HG02840 (cell line): ENCODE results near the gene C1orf167.

Experiments used
- ATAC-seq: cut with Tn5 transposase; IDR thresholded peaks from one replicate; pipeline ENCODE4 v1.9.1; 2021; ENCODE audit warnings: mild to moderate bottlenecking, moderate library complexity, moderate number of reproducible peaks; ENCODE audit not compliant: unreplicated experiment, low FRiP score

The C1orf167 gene

DNA sequence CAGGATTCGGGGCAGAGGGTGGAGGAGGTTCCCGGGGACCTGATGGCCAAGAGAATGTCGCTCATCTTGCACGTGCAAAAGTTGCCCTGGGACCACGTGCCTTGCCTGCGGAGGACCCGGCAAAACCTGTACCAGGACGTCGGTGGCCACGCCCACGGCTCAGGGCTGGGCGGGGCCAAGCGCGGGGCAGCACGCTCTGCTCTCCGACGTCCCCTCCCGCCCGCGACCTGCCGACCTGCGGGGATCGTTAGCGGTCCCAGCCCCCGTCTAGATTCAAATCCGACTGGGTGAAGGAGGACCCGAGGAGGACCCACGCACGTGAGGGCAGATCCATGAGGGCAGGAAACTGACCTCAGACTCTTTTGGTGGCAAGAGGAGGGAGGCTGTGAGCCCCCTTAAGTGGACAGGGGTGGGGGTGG is at the start of gene C1orf167:
Gene C1orf167, plus strand, starts transcription at position 206 of the 419 bp plus-strand sequence. CDS start 2,208 bp downstream, outside the sequence.
- ATAC-seq = no peak

- no peak for ATAC-seq
Measured at GRCh38 chr1:11712285-11712684, 49.7 kb upstream of the C1orf167 start.

GRCh38 chr1:11713095-11713494 is 48.9 kb upstream of the C1orf167 start:
- ATAC-seq = no peak

DNA sequence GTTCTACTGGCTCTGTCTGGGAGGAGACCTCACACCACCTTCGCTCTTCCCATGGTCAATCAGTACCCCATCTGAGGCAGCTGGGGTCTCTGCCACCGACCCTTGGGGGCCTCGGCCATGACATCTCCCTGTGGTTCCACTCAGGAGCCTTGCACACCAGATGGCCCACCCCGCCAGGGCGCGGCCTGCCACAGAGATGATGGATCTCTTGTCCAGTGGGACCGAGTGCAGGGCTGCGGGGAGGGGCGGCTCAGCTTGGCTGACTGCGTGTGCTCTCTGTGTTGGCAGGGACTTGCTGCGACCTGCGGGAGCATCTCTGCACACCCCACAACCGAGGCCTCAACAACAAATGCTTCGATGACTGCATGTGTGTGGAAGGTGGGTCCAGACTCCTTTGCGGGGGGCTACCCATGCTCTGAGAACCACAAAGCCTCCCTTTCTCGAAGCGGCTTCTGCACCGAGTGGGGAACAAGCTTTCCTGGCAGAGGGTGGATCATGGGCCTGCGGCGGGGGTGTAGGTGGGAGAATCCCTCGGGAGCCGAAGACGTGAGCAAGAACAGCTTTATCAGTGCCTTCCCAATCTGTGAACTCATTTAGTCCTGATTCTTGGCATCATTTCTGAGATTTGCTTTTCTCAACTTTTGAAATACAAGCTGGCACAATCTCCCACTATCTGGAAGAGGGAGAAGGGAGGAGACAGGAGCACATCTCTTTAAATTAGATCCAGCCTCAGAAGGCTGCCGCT is 47.0 kb upstream of the C1orf167 start:
- no peak for ATAC-seq

GRCh38 chr1:11719313-11720032 is 42.5 kb upstream of the C1orf167 start:
- no peak for ATAC-seq

DNA sequence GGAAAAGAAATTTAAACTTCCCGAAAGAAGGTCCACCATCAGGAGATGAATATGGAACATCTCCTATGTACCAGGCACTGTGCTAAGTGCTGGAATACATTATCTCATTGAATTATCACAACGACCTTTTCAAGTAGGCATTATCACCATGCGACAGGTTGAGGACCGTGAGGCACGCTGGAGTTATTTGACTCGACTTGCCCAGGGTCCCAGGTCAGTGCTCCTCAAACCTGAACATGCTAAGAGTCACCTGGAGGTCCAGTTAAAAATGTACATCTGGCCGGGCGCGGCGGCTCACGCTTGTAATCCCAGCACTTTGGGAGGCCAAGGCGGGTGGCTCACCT is 42.0 kb upstream of the C1orf167 start:
- ATAC-seq = no peak

- no peak for ATAC-seq
Measured at GRCh38 chr1:11720525-11720924, 41.5 kb upstream of the C1orf167 start.

- ATAC-seq = no peak
Measured at GRCh38 chr1:11721311-11721710, 40.7 kb upstream of the C1orf167 start.

GRCh38 chr1:11722538-11722937 is 39.5 kb upstream of the C1orf167 start:
- no peak for ATAC-seq

DNA sequence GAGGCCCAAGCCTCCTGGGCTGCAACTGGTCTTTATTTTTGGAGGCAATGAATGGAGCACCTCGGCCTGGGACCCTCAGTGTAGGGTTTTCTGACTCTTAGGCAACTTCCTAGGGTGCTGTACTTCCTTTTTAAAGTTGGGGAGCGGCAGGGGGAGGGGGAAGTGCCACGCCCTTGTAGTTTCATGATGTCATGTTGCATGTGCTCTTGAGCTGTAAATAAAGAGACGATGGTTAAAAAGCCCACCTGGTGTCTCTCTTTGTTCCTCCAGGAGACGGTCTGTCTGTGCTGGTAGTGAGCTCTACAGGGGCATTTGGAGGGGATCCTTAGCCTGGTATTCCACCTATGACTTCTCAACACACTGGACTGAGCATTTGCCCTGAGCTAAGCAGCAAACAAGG is 36.4 kb upstream of the C1orf167 start:
- ATAC-seq = no peak

GRCh38 chr1:11727119-11727518 is 34.9 kb upstream of the C1orf167 start:
- ATAC-seq = no peak

DNA sequence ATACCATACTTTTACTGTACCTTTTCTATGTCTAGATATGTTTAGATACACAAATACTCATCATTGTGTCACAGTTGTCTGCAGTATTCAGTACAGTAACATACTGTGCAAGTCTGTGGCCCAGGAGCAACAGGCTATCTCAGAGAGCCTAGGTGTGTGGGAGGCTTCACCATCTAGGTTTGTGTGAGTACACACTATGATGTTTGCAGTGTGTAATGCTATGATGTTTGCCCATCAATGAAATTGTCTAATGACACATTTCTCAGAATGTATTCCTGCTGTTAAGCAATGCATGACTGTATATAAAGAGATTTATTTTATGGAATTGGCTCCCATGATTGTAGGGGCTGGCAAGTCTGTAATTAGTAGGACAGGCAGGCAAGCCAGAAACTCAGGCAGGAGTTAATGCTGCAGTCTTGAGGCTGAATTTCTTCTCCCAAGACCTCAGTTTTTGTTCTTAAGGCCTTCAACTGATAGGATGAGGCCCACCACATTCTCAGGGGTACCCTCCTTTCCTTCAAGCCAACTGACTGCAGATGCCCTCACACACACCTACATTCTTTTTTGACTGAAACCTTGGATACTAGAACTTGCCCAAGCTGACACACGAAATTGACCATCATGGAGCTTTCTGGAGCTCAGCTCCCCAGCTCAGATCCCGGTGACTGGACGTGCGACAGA is 33.7 kb upstream of the C1orf167 start:
- ATAC-seq = no peak

- ATAC-seq = no peak
Measured at GRCh38 chr1:11729155-11729497, 32.9 kb upstream of the C1orf167 start.

DNA sequence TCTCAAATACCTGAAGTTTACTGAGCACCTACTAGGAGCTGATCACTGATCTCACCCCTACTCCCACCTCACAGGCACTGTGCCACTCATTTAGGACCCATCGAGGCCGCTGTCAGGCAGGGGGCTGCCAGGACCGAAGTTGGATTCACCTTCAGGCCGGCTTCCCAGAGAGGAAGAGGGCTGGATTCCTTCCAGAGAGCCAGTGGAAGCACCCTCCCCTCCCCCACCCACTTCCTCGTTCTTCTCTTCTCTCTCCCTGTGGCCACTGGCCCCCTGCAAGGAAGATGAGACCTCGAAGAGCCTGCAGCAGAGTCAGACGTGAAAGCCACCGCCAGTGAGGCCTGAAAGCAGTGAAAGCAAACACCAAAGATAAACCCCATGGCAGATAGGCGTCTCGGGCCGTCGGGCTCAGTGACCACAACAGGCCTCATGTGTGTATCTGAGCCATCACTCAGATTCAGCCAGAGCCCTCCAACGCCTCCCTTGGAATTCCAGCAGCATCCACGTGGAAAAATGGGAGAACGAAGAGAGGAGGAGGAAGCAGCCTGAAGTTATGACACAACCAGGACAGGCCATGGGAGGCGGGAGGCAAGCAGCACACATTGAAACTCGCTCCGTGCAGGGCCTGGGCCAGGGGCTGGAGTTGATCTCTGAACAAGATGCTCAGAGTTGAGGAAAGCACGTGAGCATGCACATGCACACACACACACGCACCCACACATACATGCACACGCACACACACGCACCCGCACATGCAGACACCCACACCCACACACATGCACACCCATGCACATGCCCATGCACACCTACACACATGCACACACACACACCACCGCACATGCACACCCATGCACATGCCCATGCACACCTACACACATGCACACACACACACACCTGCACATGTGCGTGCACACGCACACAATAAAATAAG is 32.2 kb upstream of the C1orf167 start:
- no peak for ATAC-seq

DNA sequence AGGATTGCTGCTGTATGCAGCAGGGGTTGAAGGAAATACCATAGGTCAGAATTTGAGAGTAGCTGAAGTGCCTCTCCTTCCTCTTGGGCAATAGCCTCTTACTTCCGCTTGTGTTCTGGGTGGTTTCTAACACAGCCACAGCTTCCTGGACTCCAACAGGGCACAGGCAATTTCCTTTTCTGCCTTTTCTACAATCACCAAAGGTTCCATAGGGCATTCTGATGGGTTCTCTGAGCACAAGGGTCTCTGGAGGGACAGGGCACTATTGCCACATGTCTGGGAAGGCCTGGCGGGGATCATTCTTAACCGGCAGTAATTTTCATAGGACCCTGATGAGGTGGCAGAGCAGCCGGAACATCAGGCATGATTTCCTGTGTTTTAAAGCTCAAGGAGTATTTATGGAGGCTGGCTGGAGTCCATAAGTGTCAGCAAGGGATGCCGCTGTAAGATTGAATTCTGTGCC is 31.5 kb upstream of the C1orf167 start:
- ATAC-seq = no peak

DNA sequence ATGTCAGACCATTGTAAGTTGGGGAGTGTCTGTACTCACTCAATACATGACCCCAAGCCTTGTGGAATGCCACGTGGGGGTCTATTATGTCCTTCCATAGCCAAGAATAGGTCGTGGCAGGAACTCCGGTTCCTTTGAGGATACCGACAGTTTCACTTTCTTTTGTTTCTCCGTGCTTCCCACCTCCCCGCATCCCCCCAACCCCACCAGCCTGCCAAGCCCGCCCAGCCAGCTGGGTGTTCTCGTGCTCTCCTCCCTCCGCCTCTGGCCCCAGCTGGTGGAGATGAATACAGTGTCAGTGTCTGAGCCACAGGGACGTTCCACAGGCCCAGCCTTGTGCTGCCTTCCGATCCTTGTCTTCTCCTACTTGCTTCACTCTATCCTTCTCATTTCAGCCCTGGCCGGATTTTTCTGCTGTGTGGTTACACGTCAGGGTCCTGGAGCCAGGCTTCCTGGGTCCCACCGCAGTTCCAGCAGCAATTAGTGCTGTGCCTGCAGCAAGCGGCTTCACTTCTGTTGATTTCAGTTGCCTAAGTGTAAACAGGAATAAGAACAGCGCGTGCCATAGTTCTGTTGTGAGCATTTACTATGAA is 30.2 kb upstream of the C1orf167 start:
- no peak for ATAC-seq

DNA sequence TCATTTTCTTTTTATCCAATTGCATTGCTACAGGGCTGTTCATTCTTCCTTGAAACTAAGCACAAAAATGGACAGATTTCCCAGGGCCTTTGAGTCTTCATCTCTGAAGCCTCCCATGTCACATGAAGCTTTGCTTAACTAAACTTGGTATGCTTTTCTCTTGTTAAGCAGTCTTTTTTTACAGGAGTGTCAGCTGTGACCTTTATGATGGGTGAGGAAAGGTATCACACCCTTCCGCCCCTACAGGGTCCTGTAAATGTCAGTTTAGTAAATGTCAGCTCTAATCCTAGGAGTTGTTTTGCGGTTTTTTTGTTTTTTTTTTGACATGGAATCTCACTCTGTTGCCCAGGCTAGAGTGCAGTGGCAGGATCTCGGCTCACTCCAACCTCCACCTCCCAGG is 28.7 kb upstream of the C1orf167 start:
- ATAC-seq = no peak

- peak; percentile 28 for ATAC-seq
Measured at GRCh38 chr1:11735531-11735853, 26.5 kb upstream of the C1orf167 start.

- ATAC-seq = peak; percentile 70
Measured at GRCh38 chr1:11735854-11736745, 25.9 kb upstream of the C1orf167 start, which contains the start of gene AGTRAP. Gene AGTRAP, plus strand, starts transcription at chr1:11736136. Its CDS starts 73 bp downstream, at chr1:11736209.
